ENCODE data around the gene SPTLC3.

DNA sequence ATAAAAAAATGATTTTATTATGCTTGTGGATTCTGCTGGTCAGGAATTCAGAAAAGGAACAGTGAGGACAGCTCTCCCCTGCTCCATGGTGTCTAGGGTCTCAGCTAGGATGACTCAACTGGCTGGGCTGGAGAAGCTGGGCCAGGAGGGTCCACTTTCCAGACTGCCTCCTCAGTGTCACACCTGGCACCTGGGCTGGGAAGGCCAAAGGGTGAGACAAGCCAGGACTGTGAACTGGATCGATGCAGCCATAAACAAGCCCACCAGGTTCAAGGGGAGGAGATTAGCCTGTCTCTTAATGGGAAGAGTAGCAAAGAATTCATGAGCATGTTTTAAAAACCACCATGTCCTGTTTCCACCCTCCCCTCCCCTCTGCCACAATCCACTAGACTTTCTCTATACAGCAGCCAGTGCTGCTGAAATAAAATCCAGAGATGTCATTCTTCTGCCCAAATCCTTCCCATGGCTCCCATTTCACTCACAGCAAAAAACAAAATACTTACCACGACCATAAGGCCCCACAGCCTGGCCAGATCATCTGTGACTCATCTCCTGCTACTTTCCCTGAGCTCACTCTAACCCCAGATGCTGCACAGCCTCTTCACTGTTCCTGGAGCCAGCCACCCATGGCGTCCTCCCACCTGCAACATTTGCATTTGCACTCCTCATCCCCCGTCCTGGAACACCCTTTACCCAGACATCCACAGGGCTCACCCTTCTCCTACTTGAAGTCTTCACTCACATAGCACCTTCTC, 13.8 kb downstream of the SPTLC3 start:
- TF ChIP-seq, protein P1, sequence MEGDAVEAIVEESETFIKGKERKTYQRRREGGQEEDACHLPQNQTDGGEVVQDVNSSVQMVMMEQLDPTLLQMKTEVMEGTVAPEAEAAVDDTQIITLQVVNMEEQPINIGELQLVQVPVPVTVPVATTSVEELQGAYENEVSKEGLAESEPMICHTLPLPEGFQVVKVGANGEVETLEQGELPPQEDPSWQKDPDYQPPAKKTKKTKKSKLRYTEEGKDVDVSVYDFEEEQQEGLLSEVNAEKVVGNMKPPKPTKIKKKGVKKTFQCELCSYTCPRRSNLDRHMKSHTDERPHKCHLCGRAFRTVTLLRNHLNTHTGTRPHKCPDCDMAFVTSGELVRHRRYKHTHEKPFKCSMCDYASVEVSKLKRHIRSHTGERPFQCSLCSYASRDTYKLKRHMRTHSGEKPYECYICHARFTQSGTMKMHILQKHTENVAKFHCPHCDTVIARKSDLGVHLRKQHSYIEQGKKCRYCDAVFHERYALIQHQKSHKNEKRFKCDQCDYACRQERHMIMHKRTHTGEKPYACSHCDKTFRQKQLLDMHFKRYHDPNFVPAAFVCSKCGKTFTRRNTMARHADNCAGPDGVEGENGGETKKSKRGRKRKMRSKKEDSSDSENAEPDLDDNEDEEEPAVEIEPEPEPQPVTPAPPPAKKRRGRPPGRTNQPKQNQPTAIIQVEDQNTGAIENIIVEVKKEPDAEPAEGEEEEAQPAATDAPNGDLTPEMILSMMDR (IDR thresholded peaks at IDR 0.05): no peak
- TF ChIP-seq POLR2A (IDR thresholded peaks at IDR 0.05): no peak
